ENCODE results near the gene FBXO24.

DNA sequence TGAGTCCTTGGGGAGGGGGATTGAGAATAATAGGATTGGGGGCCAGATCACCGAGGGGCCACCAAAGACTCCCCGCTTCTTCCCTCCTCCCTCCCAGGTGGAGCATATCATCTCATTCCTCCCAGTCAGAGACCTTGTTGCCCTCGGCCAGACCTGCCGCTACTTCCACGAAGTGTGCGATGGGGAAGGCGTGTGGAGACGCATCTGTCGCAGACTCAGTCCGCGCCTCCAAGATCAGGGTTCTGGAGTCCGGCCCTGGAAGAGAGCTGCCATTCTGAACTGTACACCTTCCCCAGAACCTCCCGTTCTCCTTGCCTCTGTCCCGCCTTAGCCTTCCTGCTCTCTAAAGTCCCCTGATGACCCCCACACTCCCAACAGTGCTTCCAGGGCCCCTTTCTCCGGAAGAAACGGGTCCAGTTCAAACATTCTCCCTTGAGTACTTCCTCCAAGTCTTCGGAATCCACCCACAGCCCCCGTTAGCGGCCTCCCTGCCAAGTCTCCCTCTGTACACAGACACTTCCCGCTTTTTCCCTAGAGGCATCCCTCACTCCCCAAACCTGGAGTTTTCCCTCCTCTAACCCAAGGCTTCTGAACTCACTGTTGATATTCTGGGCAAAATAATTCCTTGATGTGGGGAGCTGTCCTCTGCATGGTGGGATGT, 4.1 kb downstream of the FBXO24 start:
- no peak for TF ChIP-seq CTCF (IDR thresholded peaks at IDR 0.05; ENCODE audit: control extremely low read depth in 1 of 3, insufficient read depth in 1 of 3, low read depth in 1 of 3, low read length in 3 of 3)
- TF ChIP-seq EP300 (IDR thresholded peaks at IDR 0.05; ENCODE audit: borderline replicate concordance in 1 of 2, low read depth in 2 of 2, low read length in 2 of 2), result no peak
- TF ChIP-seq EZH2 (IDR thresholded peaks at IDR 0.05; ENCODE audit: low read depth, low read length, severe bottlenecking), result no peak
- TF ChIP-seq PHF8 (conservative IDR thresholded peaks at IDR 0.05; ENCODE audit: low read depth, low read length), result no peak
- no peak for TF ChIP-seq HDAC2 (IDR thresholded peaks at IDR 0.05; ENCODE audit: borderline replicate concordance in 1 of 2, low read depth in 2 of 2, low read length in 2 of 2)
- TF ChIP-seq CEBPB (IDR thresholded peaks at IDR 0.05; ENCODE audit: low read depth, low read length), result no peak

All from H1 (cell line).